ENCODE data around the gene LRCH1. TPM values are rescaled to one million over a fixed set of nuclear protein-coding genes. Genes with fewer than 3 reads are reported as not detected.

The LRCH1 gene
- total RNA-seq, 4 donors from 2014 or later, result 29.1 to 55.6 (median 36.2) TPM

DNA sequence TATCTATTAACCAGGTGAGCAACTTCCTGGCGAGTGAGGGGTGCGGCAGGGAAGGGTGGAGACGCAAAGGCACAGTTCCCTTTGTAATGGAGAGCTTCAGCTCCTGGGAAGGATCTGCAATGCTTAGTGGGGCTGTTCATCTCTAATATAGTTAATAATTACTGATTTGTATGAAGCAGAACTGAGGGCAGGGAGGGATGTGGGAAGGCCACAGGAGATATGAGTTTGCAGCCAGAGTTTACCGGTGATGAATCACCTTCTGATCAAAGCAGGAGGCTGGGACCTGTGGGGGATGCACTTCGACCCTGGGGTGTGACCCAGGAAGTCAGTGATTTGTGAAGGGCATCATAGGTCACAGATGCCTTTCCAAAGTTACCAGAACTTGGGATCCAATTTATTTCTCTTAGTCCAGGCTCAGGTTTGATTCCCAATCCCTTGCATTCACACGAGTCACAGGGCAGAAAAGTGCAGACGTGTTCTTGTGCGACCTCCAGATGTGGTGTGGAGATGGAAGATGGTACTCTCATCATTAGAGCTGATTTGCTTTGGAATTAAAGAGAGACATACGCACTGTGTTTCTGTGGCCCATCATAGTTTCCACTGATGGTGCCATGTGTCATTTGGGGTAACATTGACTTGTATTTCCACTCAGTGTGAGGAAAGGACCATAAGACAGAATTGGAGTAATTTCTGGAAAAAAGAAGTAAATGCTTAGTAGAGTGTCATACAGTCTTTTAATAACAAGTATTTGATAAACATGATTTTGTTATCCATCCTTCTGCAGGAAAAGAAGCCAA, 55.0 kb downstream of the LRCH1 start:
- peaks cover 0 to 14% of the 10 kb centered on the region in 2 donors for H3K4me1 ChIP-seq
- intact Hi-C loops (cut with DNase I; ENCODE audit: low total_unique reads), result no loop called here
- TF ChIP-seq CTCF (IDR thresholded peaks at IDR 0.05) (no peak), POLR2A (IDR thresholded peaks at IDR 0.05) (no peak)

GRCh38 chr13:46609052-46609451, 56.1 kb downstream of the LRCH1 start:
- H3K9me3 ChIP-seq, result no peaks in the 10 kb centered on the region
- no peaks in the 10 kb centered on the region for H3K36me3 ChIP-seq
- TF ChIP-seq CTCF (IDR thresholded peaks at IDR 0.05), result no peak
- TF ChIP-seq POLR2A (IDR thresholded peaks at IDR 0.05), result no peak
- intact Hi-C loops (cut with DNase I; ENCODE audit: low total_unique reads), result no loop called here
- H3K27me3 ChIP-seq, result no peaks in the 10 kb centered on the region
- H3K4me1 ChIP-seq, result peaks cover 0 to 10% of the 10 kb centered on the region in 2 donors
- peak overlapping the region in 1 of 2 donors; percentile 68 for H3K27ac ChIP-seq
- no peak overlapping the region for H3K4me3 ChIP-seq
- DNase-seq, result no peak

More for the DNA sequence above, 55.0 kb downstream of the LRCH1 start:
- no peak for DNase-seq
- Histone ChIP-seq H3K4me3 (no peak overlapping the region), H3K27me3 (no peaks in the 10 kb centered on the region), H3K9me3 (no peaks in the 10 kb centered on the region), H3K27ac (peak overlapping the region; percentile 54 to 68), H3K36me3 (no peaks in the 10 kb centered on the region)

- H3K4me1 ChIP-seq, result peaks cover 0 to 7% of the 10 kb centered on the region in 2 donors
- H3K4me3 ChIP-seq, result no peak overlapping the region
- no peaks in the 10 kb centered on the region for H3K9me3 ChIP-seq
- H3K36me3 ChIP-seq, result no peaks in the 10 kb centered on the region
- no peaks in the 10 kb centered on the region for H3K27me3 ChIP-seq
- DNase-seq, result no peak
- TF ChIP-seq CTCF (IDR thresholded peaks at IDR 0.05), result no peak
- TF ChIP-seq POLR2A (IDR thresholded peaks at IDR 0.05), result no peak
- peak overlapping the region in 1 of 2 donors; percentile 68 for H3K27ac ChIP-seq
- intact Hi-C loops (cut with DNase I; ENCODE audit: low total_unique reads), result no loop called here
These were observed 56.8 kb downstream of the LRCH1 start for GRCh38 chr13:46609726-46610125.

GRCh38 chr13:46612267-46612666, 59.3 kb downstream of the LRCH1 start:
- H3K4me3 ChIP-seq, result no peak overlapping the region
- H3K9me3 ChIP-seq, result no peaks in the 10 kb centered on the region
- TF ChIP-seq POLR2A (IDR thresholded peaks at IDR 0.05) (no peak), CTCF (IDR thresholded peaks at IDR 0.05) (no peak)
- intact Hi-C loops (cut with DNase I; ENCODE audit: low total_unique reads), result no loop called here
- no peak for DNase-seq
- H3K27me3 ChIP-seq, result no peaks in the 10 kb centered on the region
- no peak overlapping the region for H3K27ac ChIP-seq
- H3K4me1 ChIP-seq, result peaks cover 6 to 10% of the 10 kb centered on the region in 2 donors
- H3K36me3 ChIP-seq, result no peaks in the 10 kb centered on the region

DNA sequence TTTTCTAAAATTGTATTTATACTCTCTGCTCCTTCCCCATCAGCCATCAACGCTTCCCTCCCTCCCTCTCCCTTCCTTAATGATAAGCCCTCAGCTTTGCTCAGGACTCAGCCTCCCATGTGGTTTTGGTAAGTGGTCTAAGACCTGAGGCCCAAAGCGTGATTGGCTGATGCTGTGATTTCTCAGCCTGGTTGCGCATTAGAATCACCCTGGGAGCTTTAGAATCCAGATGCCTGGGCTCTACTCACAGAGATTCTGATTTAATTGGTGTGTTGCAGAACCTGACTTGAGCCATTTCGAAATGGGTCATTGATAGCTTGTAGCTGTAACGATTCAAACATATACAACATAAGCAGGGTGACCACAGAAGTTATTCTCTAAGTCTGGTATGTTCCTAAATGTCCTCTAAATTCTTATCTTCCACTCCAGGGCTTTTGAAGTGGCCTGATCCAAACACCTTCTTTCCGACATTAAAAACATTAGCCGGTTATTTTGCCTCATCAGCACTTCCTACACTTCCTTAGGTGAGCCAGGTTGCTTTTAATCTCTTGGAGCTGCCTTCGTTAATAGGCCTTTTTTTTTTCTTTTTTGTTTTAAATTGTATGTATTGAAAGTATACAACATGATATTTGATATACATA, 60.6 kb downstream of the LRCH1 start:
- Histone ChIP-seq H3K36me3 (no peaks in the 10 kb centered on the region), H3K27ac (peak overlapping the region; percentile 81 to 96), H3K27me3 (no peaks in the 10 kb centered on the region), H3K4me1 (peaks cover 8 to 17% of the 10 kb centered on the region in 2 donors), H3K4me3 (no peak overlapping the region), H3K9me3 (no peaks in the 10 kb centered on the region)
- TF ChIP-seq POLR2A (IDR thresholded peaks at IDR 0.05) (no peak), CTCF (IDR thresholded peaks at IDR 0.05) (no peak)
- intact Hi-C loops (cut with DNase I; ENCODE audit: low total_unique reads), result no loop called here
- DNase-seq, result no peak
